H7 (cell line): Measurements from ENCODE around the gene MAGI1. TPM values are rescaled to one million over a fixed set of nuclear protein-coding genes. Genes with fewer than 3 reads are reported as not detected.

ENCODE experiments used
- DNase-seq: peaks from one replicate; pipeline ENCODE4 v3.0.0; 2012
- H3K27me3 ChIP-seq: 2 replicates; pipeline ENCODE4 v1.6.0; 2011; ENCODE audit warnings: mild to moderate bottlenecking, low read length; ENCODE audit not compliant: control insufficient read depth, insufficient read depth
- H3K36me3 ChIP-seq: replicated peaks from 2 replicates; pipeline ENCODE4 v1.5.1; 2011; ENCODE audit warnings: low read length; ENCODE audit not compliant: control insufficient read depth, insufficient read depth
- H3K4me3 ChIP-seq: 2 replicates; pipeline ENCODE4 v1.5.1; 2011; ENCODE audit warnings: low read depth, mild to moderate bottlenecking, control low read depth, low read length, moderate library complexity; ENCODE audit not compliant: insufficient read depth
- total RNA-seq: library from RNA; depleted of rRNA; stranded (reverse); fragments of >200 nt; shearing (Covaris generic); gene quantifications from 2 replicates; pipeline ENCODE4 v1.2.3, GENCODE V29; 2014

MAGI1 gene
- total RNA-seq, 1 experiment from 2014 or later, result 26.4 TPM

GRCh38 chr3:65507437-65507836, 531.3 kb downstream of the MAGI1 start:
- H3K4me3 ChIP-seq, result no peak overlapping the region
- no peaks in the 10 kb centered on the region for H3K27me3 ChIP-seq
- DNase-seq, result no peak
- no peaks in the 10 kb centered on the region for H3K36me3 ChIP-seq

GRCh38 chr3:65503776-65504175, 534.9 kb downstream of the MAGI1 start:
- H3K4me3 ChIP-seq, result no peak overlapping the region
- no peaks in the 10 kb centered on the region for H3K36me3 ChIP-seq
- no peaks in the 10 kb centered on the region for H3K27me3 ChIP-seq
- no peak for DNase-seq

GRCh38 chr3:65502526-65502925, 536.2 kb downstream of the MAGI1 start:
- DNase-seq, result no peak
- Histone ChIP-seq H3K4me3 (no peak overlapping the region), H3K27me3 (no peaks in the 10 kb centered on the region), H3K36me3 (no peaks in the 10 kb centered on the region)

GRCh38 chr3:65500398-65501306, 538.1 kb downstream of the MAGI1 start:
- Histone ChIP-seq H3K4me3 (no peak overlapping the region), H3K36me3 (no peaks in the 10 kb centered on the region), H3K27me3 (no peaks in the 10 kb centered on the region)
- no peak for DNase-seq

GRCh38 chr3:65497846-65498245, 540.9 kb downstream of the MAGI1 start:
- no peaks in the 10 kb centered on the region for H3K27me3 ChIP-seq
- H3K36me3 ChIP-seq, result no peaks in the 10 kb centered on the region; the same call in 1 of the 2 replicates
- H3K4me3 ChIP-seq, result no peak overlapping the region
- DNase-seq, result peak; percentile 22

- DNase-seq, result no peak
- Histone ChIP-seq H3K27me3 (no peaks in the 10 kb centered on the region), H3K4me3 (no peak overlapping the region), H3K36me3 (no peaks in the 10 kb centered on the region; the same call in 1 of the 2 replicates)
These were observed 541.5 kb downstream of the MAGI1 start for GRCh38 chr3:65497236-65497635.

- no peak for DNase-seq
- no peaks in the 10 kb centered on the region for H3K27me3 ChIP-seq
- H3K36me3 ChIP-seq, result no peaks in the 10 kb centered on the region; the same call in 1 of the 2 replicates
- no peak overlapping the region for H3K4me3 ChIP-seq
These were observed 544.8 kb downstream of the MAGI1 start for GRCh38 chr3:65493938-65494337.

- Histone ChIP-seq H3K4me3 (no peak overlapping the region), H3K36me3 (no peaks in the 10 kb centered on the region; the same call in 1 of the 2 replicates), H3K27me3 (no peaks in the 10 kb centered on the region)
- DNase-seq, result no peak
These were observed 545.3 kb downstream of the MAGI1 start for GRCh38 chr3:65493371-65493882.

GRCh38 chr3:65492249-65492648, 546.5 kb downstream of the MAGI1 start:
- no peak for DNase-seq
- no peaks in the 10 kb centered on the region for H3K27me3 ChIP-seq
- no peaks in the 10 kb centered on the region; the same call in 1 of the 2 replicates for H3K36me3 ChIP-seq
- no peak overlapping the region for H3K4me3 ChIP-seq

GRCh38 chr3:65490114-65490513, 548.6 kb downstream of the MAGI1 start:
- H3K36me3 ChIP-seq, result no peaks in the 10 kb centered on the region; the same call in 1 of the 2 replicates
- no peak overlapping the region for H3K4me3 ChIP-seq
- no peak for DNase-seq
- no peaks in the 10 kb centered on the region for H3K27me3 ChIP-seq

GRCh38 chr3:65489253-65489652, 549.5 kb downstream of the MAGI1 start:
- H3K27me3 ChIP-seq, result no peaks in the 10 kb centered on the region
- H3K36me3 ChIP-seq, result no peaks in the 10 kb centered on the region; the same call in 1 of the 2 replicates
- DNase-seq, result no peak
- H3K4me3 ChIP-seq, result no peak overlapping the region

- no peaks in the 10 kb centered on the region for H3K27me3 ChIP-seq
- H3K36me3 ChIP-seq, result no peaks in the 10 kb centered on the region
- DNase-seq, result no peak
- H3K4me3 ChIP-seq, result no peak overlapping the region
These were observed 552.8 kb downstream of the MAGI1 start for GRCh38 chr3:65485826-65486469.

- no peaks in the 10 kb centered on the region for H3K27me3 ChIP-seq
- no peak overlapping the region for H3K4me3 ChIP-seq
- H3K36me3 ChIP-seq, result no peaks in the 10 kb centered on the region
- no peak for DNase-seq
These were observed 553.8 kb downstream of the MAGI1 start for GRCh38 chr3:65484964-65485363.

- Histone ChIP-seq H3K27me3 (no peaks in the 10 kb centered on the region), H3K4me3 (no peak overlapping the region), H3K36me3 (no peaks in the 10 kb centered on the region)
- DNase-seq, result no peak
These were observed 555.2 kb downstream of the MAGI1 start for GRCh38 chr3:65483480-65483879.

- no peaks in the 10 kb centered on the region for H3K36me3 ChIP-seq
- no peak for DNase-seq
- no peak overlapping the region for H3K4me3 ChIP-seq
- no peaks in the 10 kb centered on the region for H3K27me3 ChIP-seq
These were observed 555.7 kb downstream of the MAGI1 start for GRCh38 chr3:65483011-65483410.
